Measurements from ENCODE around the gene LAMB1.

LAMB1 gene

DNA sequence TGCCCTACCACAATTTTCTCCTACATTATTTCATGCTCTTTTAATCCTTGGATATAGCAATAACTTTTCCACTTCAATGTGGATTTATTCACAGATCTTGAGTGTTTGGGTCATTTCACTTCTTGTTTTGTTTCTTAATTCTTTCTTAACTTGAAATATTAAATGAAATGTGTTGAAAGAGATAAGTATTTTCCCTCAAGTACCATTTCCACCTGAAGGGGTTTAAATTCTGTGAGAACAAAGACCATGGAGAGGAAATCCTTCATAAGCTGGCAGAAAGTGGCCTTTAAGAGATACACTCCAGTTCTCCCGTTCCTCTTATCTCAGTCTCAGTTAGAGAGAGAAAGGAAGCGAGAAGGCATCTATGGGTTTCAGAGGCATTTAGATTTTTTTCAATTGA, 126.0 kb downstream of the LAMB1 start:
- TF ChIP-seq, protein P1, sequence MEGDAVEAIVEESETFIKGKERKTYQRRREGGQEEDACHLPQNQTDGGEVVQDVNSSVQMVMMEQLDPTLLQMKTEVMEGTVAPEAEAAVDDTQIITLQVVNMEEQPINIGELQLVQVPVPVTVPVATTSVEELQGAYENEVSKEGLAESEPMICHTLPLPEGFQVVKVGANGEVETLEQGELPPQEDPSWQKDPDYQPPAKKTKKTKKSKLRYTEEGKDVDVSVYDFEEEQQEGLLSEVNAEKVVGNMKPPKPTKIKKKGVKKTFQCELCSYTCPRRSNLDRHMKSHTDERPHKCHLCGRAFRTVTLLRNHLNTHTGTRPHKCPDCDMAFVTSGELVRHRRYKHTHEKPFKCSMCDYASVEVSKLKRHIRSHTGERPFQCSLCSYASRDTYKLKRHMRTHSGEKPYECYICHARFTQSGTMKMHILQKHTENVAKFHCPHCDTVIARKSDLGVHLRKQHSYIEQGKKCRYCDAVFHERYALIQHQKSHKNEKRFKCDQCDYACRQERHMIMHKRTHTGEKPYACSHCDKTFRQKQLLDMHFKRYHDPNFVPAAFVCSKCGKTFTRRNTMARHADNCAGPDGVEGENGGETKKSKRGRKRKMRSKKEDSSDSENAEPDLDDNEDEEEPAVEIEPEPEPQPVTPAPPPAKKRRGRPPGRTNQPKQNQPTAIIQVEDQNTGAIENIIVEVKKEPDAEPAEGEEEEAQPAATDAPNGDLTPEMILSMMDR (IDR thresholded peaks at IDR 0.05; ENCODE audit: low read depth, low read length) = no peak
- H3K4me3 ChIP-seq (ENCODE audit: low read depth, low read length) = no peak overlapping the region

- H3K4me3 ChIP-seq (ENCODE audit: low read depth, low read length) = no peak overlapping the region
- TF ChIP-seq, protein P1 (IDR thresholded peaks at IDR 0.05; ENCODE audit: low read depth, low read length) = peak; percentile 62
Observed at GRCh38 chr7:107874605-107875446, 128.1 kb downstream of the LAMB1 start.

DNA sequence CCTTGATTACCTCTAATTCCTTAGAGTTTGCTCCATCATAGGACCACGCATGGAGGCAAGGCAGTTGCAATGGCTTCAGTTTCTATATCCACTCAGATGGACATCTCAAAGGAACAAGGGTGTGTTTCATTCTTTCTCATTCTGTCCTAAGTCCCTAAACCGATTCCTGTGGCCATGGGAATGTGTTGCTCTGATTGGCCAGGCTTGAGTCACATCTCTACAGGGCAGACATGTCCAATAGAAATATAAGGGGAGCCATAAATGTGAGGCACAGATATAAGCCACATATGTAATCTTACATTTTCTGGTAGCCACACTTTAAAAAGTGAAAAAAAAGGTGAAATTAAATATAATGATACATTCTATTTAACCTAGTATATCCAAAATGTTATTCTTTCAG, 128.8 kb downstream of the LAMB1 start:
- TF ChIP-seq, protein P1 (IDR thresholded peaks at IDR 0.05; ENCODE audit: low read depth, low read length) = no peak
- no peak overlapping the region for H3K4me3 ChIP-seq (ENCODE audit: low read depth, low read length)

Data from WI38 (cell line).